ENCODE data around the gene GMDS.

Gene GMDS

DNA sequence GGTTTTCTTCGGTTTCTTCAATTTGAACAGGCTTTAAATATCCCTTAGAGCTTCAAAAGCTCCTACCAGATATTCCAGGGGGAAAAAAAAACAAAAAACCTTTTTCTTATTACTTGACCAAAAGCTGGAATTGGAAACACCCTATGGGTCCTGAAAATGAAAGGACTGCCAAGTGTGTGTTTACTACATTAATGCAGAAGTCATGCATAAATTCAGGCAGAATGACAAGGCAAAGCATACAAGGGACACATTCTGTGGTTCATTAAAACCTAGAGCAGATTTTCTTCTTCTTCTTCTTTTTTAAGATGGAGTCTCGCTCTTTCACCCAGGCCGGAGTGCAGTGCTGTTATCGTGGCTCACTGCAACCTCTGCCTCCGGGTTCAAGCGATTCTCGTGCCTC is 119.1 kb downstream of the GMDS start:
- no peak for DNase-seq (ENCODE audit: low spot score)
- in situ Hi-C loops (cut with MboI; ENCODE audit: low sequenced_read_pairs, unreplicated experiment) = no loop called here
- TF ChIP-seq CTCF (IDR thresholded peaks at IDR 0.05; ENCODE audit: borderline replicate concordance, control extremely low read depth, extremely low read depth, insufficient read depth, missing control alignments) = no peak

GRCh38 chr6:2125158-2125557 is 120.2 kb downstream of the GMDS start:
- no peak for TF ChIP-seq CTCF (IDR thresholded peaks at IDR 0.05; ENCODE audit: borderline replicate concordance, control extremely low read depth, extremely low read depth, insufficient read depth, missing control alignments)
- no peak for DNase-seq (ENCODE audit: low spot score)
- in situ Hi-C loops (cut with MboI; ENCODE audit: low sequenced_read_pairs, unreplicated experiment) = no loop called here

GRCh38 chr6:2124260-2124709 is 121.1 kb downstream of the GMDS start:
- DNase-seq (ENCODE audit: low spot score) = no peak

GRCh38 chr6:2120912-2121311 is 124.5 kb downstream of the GMDS start:
- TF ChIP-seq CTCF (IDR thresholded peaks at IDR 0.05; ENCODE audit: borderline replicate concordance, control extremely low read depth, extremely low read depth, insufficient read depth, missing control alignments) = no peak
- in situ Hi-C loops (cut with MboI; ENCODE audit: low sequenced_read_pairs, unreplicated experiment) = no loop called here
- no peak for DNase-seq (ENCODE audit: low spot score)

More at GRCh38 chr6:2124260-2124709, 121.1 kb downstream of the GMDS start:
- in situ Hi-C loops (cut with MboI; ENCODE audit: low sequenced_read_pairs, unreplicated experiment) = no loop called here
- TF ChIP-seq CTCF (IDR thresholded peaks at IDR 0.05; ENCODE audit: borderline replicate concordance, control extremely low read depth, extremely low read depth, insufficient read depth, missing control alignments) = no peak

GRCh38 chr6:2119275-2119674 is 126.1 kb downstream of the GMDS start:
- in situ Hi-C loops (cut with MboI; ENCODE audit: low sequenced_read_pairs, unreplicated experiment) = no loop called here
- TF ChIP-seq CTCF (IDR thresholded peaks at IDR 0.05; ENCODE audit: borderline replicate concordance, control extremely low read depth, extremely low read depth, insufficient read depth, missing control alignments) = no peak
- no peak for DNase-seq (ENCODE audit: low spot score)

GRCh38 chr6:2118136-2118535 is 127.3 kb downstream of the GMDS start:
- no peak for DNase-seq (ENCODE audit: low spot score)
- no peak for TF ChIP-seq CTCF (IDR thresholded peaks at IDR 0.05; ENCODE audit: borderline replicate concordance, control extremely low read depth, extremely low read depth, insufficient read depth, missing control alignments)
- in situ Hi-C loops (cut with MboI; ENCODE audit: low sequenced_read_pairs, unreplicated experiment) = no loop called here

DNA sequence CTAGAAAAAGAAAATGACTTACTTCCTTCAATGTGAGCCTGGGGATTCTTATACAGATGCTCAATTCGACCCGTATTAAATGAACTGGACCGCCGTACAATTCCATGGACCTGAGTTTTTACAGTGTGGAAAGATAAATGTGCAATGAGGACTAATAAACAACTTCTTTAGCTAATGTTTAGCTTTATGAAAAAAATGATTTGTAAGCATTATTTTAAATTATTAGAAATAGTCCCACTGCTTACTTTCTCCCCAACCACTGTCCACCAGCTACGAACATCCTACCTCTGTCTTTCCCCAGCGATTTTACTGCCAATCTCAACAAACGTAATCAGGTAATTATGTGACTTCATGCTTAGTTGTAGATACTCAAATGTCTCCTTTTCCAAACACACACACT is 128.0 kb downstream of the GMDS start:
- no peak for TF ChIP-seq CTCF (IDR thresholded peaks at IDR 0.05; ENCODE audit: borderline replicate concordance, control extremely low read depth, extremely low read depth, insufficient read depth, missing control alignments)
- DNase-seq (ENCODE audit: low spot score) = no peak
- in situ Hi-C loops (cut with MboI; ENCODE audit: low sequenced_read_pairs, unreplicated experiment) = no loop called here

Measured in GM13976 (cell line).